ENCODE measurements around the gene BCR. TPM values are rescaled to one million over a fixed set of nuclear protein-coding genes. Genes with fewer than 3 reads are reported as not detected.
"Not testable (repeated sequence)": the region's sequence is repeated elsewhere in the genome, so short reads cannot be mapped to it uniquely, and the experiment has no call there.

Gene BCR
- total RNA-seq, 1 donor from 2014 or later: 29.0 TPM

GRCh38 chr22:23302171-23303002 is 122.1 kb downstream of the BCR start:
- intact Hi-C loops (cut with DNase I): loop anchor here (10.0 kb wide), 1 partner anchor 222 kb away; no protein-coding TSS in a partner anchor
- no peak for ATAC-seq
- no peak for DNase-seq (ENCODE audit: missing footprints)

GRCh38 chr22:23305321-23305910 is 125.1 kb downstream of the BCR start:
- intact Hi-C loops (cut with DNase I): loop anchor here (10.0 kb wide), 1 partner anchor 219 kb away; no protein-coding TSS in a partner anchor
- no peak for DNase-seq (ENCODE audit: missing footprints)
- peak; percentile 35 for ATAC-seq

DNA sequence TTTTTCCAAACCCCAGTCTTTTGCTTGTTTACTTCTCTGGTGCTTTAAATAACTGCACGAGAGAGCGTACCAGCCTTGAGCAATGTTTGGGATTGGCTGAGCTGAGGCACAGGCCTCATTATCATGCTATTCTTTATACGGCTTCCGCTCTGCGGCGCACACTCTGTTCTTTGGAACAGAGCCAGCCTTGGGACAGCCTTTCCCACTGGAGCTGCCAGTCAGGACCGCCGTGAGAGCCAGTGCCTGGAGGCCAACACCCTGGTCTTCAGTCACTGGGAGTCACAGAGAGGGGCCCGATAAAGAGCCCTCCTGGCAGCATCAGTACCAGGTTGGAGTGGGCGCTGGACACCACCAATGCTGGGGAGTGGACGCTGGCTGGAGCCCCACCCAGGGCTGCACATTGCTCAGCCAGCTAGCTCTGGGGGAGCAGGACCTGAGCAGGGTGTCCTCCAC is 125.6 kb downstream of the BCR start:
- DNase-seq (ENCODE audit: missing footprints) (peak; percentile 85), ATAC-seq (peak; percentile 90)
- intact Hi-C loops (cut with DNase I): loop anchor here (10.0 kb wide), 1 partner anchor 219 kb away; no protein-coding TSS in a partner anchor

- ATAC-seq (no peak), DNase-seq (ENCODE audit: missing footprints) (no peak)
- intact Hi-C loops (cut with DNase I): loop anchor here (10.0 kb wide), 1 partner anchor 218 kb away; no protein-coding TSS in a partner anchor
These were observed 126.2 kb downstream of the BCR start for GRCh38 chr22:23306438-23306921.

- intact Hi-C loops (cut with DNase I): loop anchor here (10.0 kb wide), 1 partner anchor 218 kb away; no protein-coding TSS in a partner anchor
These were observed 126.6 kb downstream of the BCR start for GRCh38 chr22:23306926-23307325.

GRCh38 chr22:23307511-23307910 is 127.2 kb downstream of the BCR start:
- ATAC-seq; DNase-seq (ENCODE audit: missing footprints): not testable (repeated sequence)
- intact Hi-C loops (cut with DNase I): loop anchor here (10.0 kb wide), 1 partner anchor 217 kb away; no protein-coding TSS in a partner anchor

More at GRCh38 chr22:23306926-23307325, 126.6 kb downstream of the BCR start:
- no peak for ATAC-seq
- DNase-seq (ENCODE audit: missing footprints): no peak

DNA sequence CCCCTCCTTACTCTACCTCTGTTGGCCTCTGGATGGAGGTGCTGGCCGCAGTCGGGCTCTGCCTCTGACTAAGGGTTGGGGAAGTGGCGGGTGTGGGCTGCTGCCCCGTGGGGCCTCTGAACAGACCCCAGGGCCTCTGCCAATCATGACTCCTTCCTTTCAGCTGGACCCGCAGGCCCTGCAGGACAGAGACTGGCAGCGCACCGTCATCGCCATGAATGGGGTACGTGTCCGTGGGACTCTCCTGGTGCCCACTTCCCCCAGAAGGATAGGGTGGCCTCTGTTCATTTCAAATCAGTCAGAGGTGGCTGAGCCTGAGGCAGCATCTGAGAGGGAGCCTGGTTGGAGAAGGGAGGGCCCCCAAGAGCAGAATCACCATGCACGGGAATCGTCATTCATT is 129.0 kb downstream of the BCR start:
- intact Hi-C loops (cut with DNase I): loop anchor here (10.0 kb wide), 1 partner anchor 216 kb away; no protein-coding TSS in a partner anchor
- not testable (repeated sequence) for ATAC-seq; DNase-seq (ENCODE audit: missing footprints)

GRCh38 chr22:23310443-23311097 is 130.3 kb downstream of the BCR start:
- not testable (repeated sequence) for DNase-seq (ENCODE audit: missing footprints); ATAC-seq
- intact Hi-C loops (cut with DNase I): loop anchor here (10.0 kb wide), 2 partner anchors 74 to 544 kb away; partner anchors contain the start of gene SLC2A11

GRCh38 chr22:23311635-23312420 is 131.5 kb downstream of the BCR start:
- intact Hi-C loops (cut with DNase I): loop anchor here (10.0 kb wide), 2 partner anchors 73 to 543 kb away; partner anchors contain the start of gene SLC2A11
- not testable (repeated sequence) for ATAC-seq; DNase-seq (ENCODE audit: missing footprints)

GRCh38 chr22:23313791-23314567 is 133.7 kb downstream of the BCR start:
- DNase-seq (ENCODE audit: missing footprints) (no peak), ATAC-seq (no peak)
- intact Hi-C loops (cut with DNase I): loop anchor here (10.0 kb wide), 2 partner anchors 71 to 541 kb away; partner anchors contain the start of gene SLC2A11

GRCh38 chr22:23315341-23315917 is 135.1 kb downstream of the BCR start:
- no peak for DNase-seq (ENCODE audit: missing footprints)
- no peak for ATAC-seq
- intact Hi-C loops (cut with DNase I): loop anchor here (5.0 to 10.0 kb wide), 3 partner anchors 69 to 539 kb away; partner anchors contain the start of gene SLC2A11

GRCh38 chr22:23316596-23316995 is 136.3 kb downstream of the BCR start:
- intact Hi-C loops (cut with DNase I): loop anchor here (5.0 to 10.0 kb wide), 3 partner anchors 68 to 538 kb away; partner anchors contain the start of gene SLC2A11
- ATAC-seq; DNase-seq (ENCODE audit: missing footprints): not testable (repeated sequence)

- intact Hi-C loops (cut with DNase I): loop anchor here (5.0 to 10.0 kb wide), 3 partner anchors 66 to 536 kb away; partner anchors contain the start of gene SLC2A11
- DNase-seq (ENCODE audit: missing footprints); ATAC-seq: not testable (repeated sequence)
These were observed 138.0 kb downstream of the BCR start for GRCh38 chr22:23318316-23318715.

- ATAC-seq; DNase-seq (ENCODE audit: missing footprints); intact Hi-C loops (cut with DNase I): not testable (repeated sequence)
These were observed 142.3 kb downstream of the BCR start for GRCh38 chr22:23322497-23323080.

DNA sequence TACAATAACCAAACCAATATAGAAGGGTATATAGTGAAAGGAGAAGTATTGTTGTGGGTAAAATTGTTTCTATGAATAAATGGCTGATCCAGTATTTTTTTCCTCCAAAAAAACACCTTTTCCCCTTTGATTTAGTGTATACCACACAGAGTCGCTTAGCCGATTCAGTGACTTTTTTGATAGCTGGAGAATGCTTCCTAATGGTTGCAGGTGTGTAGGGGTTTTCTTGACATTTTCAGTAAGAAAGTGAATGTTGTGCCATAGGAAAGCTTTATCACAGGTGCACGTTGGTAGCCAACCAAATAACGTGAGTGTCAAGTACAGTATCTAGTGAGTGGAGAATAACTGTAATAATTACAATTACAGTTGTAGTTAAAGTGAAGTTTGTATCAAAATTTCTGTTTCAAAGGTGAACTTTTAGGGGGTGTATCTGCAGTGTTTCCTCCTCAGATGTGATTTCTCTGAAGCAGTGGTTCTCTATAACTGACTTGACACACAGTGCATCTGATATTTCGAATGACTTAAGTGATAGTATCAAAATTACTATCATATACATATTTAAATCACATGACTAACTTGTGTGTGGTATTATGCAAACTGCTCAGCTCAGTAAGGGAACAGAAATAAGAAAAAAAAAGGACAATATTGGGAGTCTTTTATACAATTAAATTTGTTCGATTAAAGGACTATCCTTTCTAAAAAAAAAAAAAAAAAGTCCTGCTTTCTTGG is 143.8 kb downstream of the BCR start:
- DNase-seq (ENCODE audit: missing footprints); ATAC-seq; intact Hi-C loops (cut with DNase I): not testable (repeated sequence)

All from Right ventricle myocardium inferior (tissue), 1 donor.